ENCODE data around the gene KDM4B. TPM values are rescaled to one million over a fixed set of nuclear protein-coding genes. Genes with fewer than 3 reads are reported as not detected.

Gene KDM4B
- total RNA-seq, result 35.7 TPM
- 6.6 TPM for polyA plus RNA-seq (ENCODE audit: insufficient read depth, low read depth, low replicate concordance)
- long read RNA-seq, donor 1, full-length matches to known transcripts, result 5 of 18 reads
- long read RNA-seq, donor 1, partial matches to known transcripts, result 13 of 18 reads
- long read RNA-seq, donor 1, other reads (novel, unspliced or antisense), result 0 of 18 reads
- long read RNA-seq, donor 2, full-length matches to known transcripts, result 4 of 4 reads
- long read RNA-seq, donor 2, partial matches to known transcripts, result 0 of 4 reads
- long read RNA-seq, donor 2, other reads (novel, unspliced or antisense), result 0 of 4 reads
- long read RNA-seq, donor 3, full-length matches to known transcripts, result 6 of 6 reads
- long read RNA-seq, donor 3, partial matches to known transcripts, result 0 of 6 reads
- long read RNA-seq, donor 3, other reads (novel, unspliced or antisense), result 0 of 6 reads
- long read RNA-seq, donor 4, full-length matches to known transcripts, result 6 of 6 reads
- long read RNA-seq, donor 4, partial matches to known transcripts, result 0 of 6 reads
- long read RNA-seq, donor 4, other reads (novel, unspliced or antisense), result 0 of 6 reads
- long read RNA-seq, donor 5, result 0 reads
- long read RNA-seq, donor 6, result 0 reads
- long read RNA-seq, donor 7, full-length matches to known transcripts, result 2 of 30 reads
- long read RNA-seq, donor 7, partial matches to known transcripts, result 10 of 30 reads
- long read RNA-seq, donor 7, other reads (novel, unspliced or antisense), result 18 of 30 reads
- long read RNA-seq, donor 8, result 0 reads
- long read RNA-seq, donor 9, full-length matches to known transcripts, result 1 of 15 reads
- long read RNA-seq, donor 9, partial matches to known transcripts, result 14 of 15 reads
- long read RNA-seq, donor 9, other reads (novel, unspliced or antisense), result 0 of 15 reads
- long read RNA-seq, donor 10, full-length matches to known transcripts, result 2 of 2 reads
- long read RNA-seq, donor 10, partial matches to known transcripts, result 0 of 2 reads
- long read RNA-seq, donor 10, other reads (novel, unspliced or antisense), result 0 of 2 reads

- Histone ChIP-seq H3K27me3 (ENCODE audit: control insufficient read depth, insufficient read depth, low read length) (no peaks in the 10 kb centered on the region), H3K27ac (ENCODE audit: low read depth in 2 of 2, low read length in 2 of 2) (peak within 1 kb of the TSS in 1 of 2 donors; percentile 36), H3K4me1 (ENCODE audit: control insufficient read depth in 2 of 3, insufficient read depth in 2 of 3, low read depth in 1 of 3, low read length in 3 of 3) (peaks cover 0 to 30% (median 9%) of the 10 kb centered on the region in 3 donors), H3K36me3 (ENCODE audit: control insufficient read depth in 2 of 3, insufficient read depth in 3 of 3, low read length in 3 of 3) (no peaks in the 10 kb centered on the region), H3K9me3 (ENCODE audit: control insufficient read depth in 2 of 3, insufficient read depth in 1 of 3, low read length in 3 of 3) (no peaks in the 10 kb centered on the region), H3K4me3 (ENCODE audit: low read length in 3 of 3) (peak within 1 kb of the TSS; percentile 58 to 82 (median 73)), H3K9ac (ENCODE audit: low read length in 3 of 3) (peak within 1 kb of the TSS; percentile 68 to 80 (median 78))
- intact Hi-C loops (cut with DNase I), result no loop called here
- peak; percentile 76 for FAIRE-seq
- no peak for TF ChIP-seq CTCF (IDR thresholded peaks at IDR 0.05; ENCODE audit: borderline replicate concordance, extremely low read depth, insufficient read depth)
- peak; percentile 99 to 100 (median 100) for DNase-seq
These were observed at the start of gene KDM4B for GRCh38 chr19:4968462-4969291. Gene KDM4B (plus strand): TSS chr19:4969113. CDS start chr19:5032891, 63,778 bp downstream.

GRCh38 chr19:4922530-4923275 lies 46.2 kb upstream of the KDM4B start:
- Histone ChIP-seq H3K4me1 (ENCODE audit: control insufficient read depth in 2 of 3, insufficient read depth in 2 of 3, low read depth in 1 of 3, low read length in 3 of 3) (no peaks in the 10 kb centered on the region), H3K27ac (ENCODE audit: low read depth in 2 of 2, low read length in 2 of 2) (no peak overlapping the region), H3K9me3 (ENCODE audit: control insufficient read depth in 2 of 3, insufficient read depth in 1 of 3, low read length in 3 of 3) (no peaks in the 10 kb centered on the region), H3K9ac (ENCODE audit: low read length in 3 of 3) (no peak overlapping the region), H3K4me3 (ENCODE audit: low read length in 3 of 3) (no peak overlapping the region), H3K27me3 (ENCODE audit: control insufficient read depth, insufficient read depth, low read length) (no peaks in the 10 kb centered on the region), H3K36me3 (ENCODE audit: control insufficient read depth in 2 of 3, insufficient read depth in 3 of 3, low read length in 3 of 3) (no peaks in the 10 kb centered on the region)
- TF ChIP-seq CTCF (IDR thresholded peaks at IDR 0.05; ENCODE audit: borderline replicate concordance, extremely low read depth, insufficient read depth), result no peak
- DNase-seq (no peak), FAIRE-seq (no peak)
- intact Hi-C loops (cut with DNase I), result no loop called here

- Histone ChIP-seq H3K36me3 (ENCODE audit: control insufficient read depth in 2 of 3, insufficient read depth in 3 of 3, low read length in 3 of 3) (no peaks in the 10 kb centered on the region), H3K4me3 (ENCODE audit: low read length in 3 of 3) (no peak overlapping the region), H3K9ac (ENCODE audit: low read length in 3 of 3) (no peak overlapping the region), H3K4me1 (ENCODE audit: control insufficient read depth in 2 of 3, insufficient read depth in 2 of 3, low read depth in 1 of 3, low read length in 3 of 3) (no peaks in the 10 kb centered on the region), H3K9me3 (ENCODE audit: control insufficient read depth in 2 of 3, insufficient read depth in 1 of 3, low read length in 3 of 3) (no peaks in the 10 kb centered on the region), H3K27me3 (ENCODE audit: control insufficient read depth, insufficient read depth, low read length) (no peaks in the 10 kb centered on the region), H3K27ac (ENCODE audit: low read depth in 2 of 2, low read length in 2 of 2) (no peak overlapping the region)
- DNase-seq (no peak), FAIRE-seq (no peak)
- intact Hi-C loops (cut with DNase I), result no loop called here
- no peak for TF ChIP-seq CTCF (IDR thresholded peaks at IDR 0.05; ENCODE audit: borderline replicate concordance, extremely low read depth, insufficient read depth)
These were observed 45.6 kb upstream of the KDM4B start for GRCh38 chr19:4923276-4923747.
